ENCODE data around the gene PIGM.

The PIGM gene

GRCh38 chr1:160071289-160071688 is 39.5 kb upstream of the PIGM start:
- Histone ChIP-seq H3K4me1 (ENCODE audit: control insufficient read depth in 1 of 2, insufficient read depth in 2 of 2, low read length in 2 of 2) (peaks cover 5 to 10% of the 10 kb centered on the region in 2 donors), H3K9me3 (ENCODE audit: control insufficient read depth in 1 of 2, low read length in 2 of 2) (no peaks in the 10 kb centered on the region), H3K27me3 (ENCODE audit: control insufficient read depth in 1 of 2, insufficient read depth in 2 of 2, low read length in 2 of 2) (peaks cover 9 to 37% of the 10 kb centered on the region in 2 donors), H3K36me3 (ENCODE audit: control insufficient read depth in 1 of 2, insufficient read depth in 2 of 2, low read length in 2 of 2) (no peaks in the 10 kb centered on the region), H3K9ac (ENCODE audit: low read depth in 1 of 2, low read length in 2 of 2) (no peak overlapping the region), H3K27ac (ENCODE audit: low read depth, low read length) (no peak overlapping the region), H3K4me3 (ENCODE audit: low read depth in 1 of 2, low read length in 2 of 2) (no peak overlapping the region)

DNA sequence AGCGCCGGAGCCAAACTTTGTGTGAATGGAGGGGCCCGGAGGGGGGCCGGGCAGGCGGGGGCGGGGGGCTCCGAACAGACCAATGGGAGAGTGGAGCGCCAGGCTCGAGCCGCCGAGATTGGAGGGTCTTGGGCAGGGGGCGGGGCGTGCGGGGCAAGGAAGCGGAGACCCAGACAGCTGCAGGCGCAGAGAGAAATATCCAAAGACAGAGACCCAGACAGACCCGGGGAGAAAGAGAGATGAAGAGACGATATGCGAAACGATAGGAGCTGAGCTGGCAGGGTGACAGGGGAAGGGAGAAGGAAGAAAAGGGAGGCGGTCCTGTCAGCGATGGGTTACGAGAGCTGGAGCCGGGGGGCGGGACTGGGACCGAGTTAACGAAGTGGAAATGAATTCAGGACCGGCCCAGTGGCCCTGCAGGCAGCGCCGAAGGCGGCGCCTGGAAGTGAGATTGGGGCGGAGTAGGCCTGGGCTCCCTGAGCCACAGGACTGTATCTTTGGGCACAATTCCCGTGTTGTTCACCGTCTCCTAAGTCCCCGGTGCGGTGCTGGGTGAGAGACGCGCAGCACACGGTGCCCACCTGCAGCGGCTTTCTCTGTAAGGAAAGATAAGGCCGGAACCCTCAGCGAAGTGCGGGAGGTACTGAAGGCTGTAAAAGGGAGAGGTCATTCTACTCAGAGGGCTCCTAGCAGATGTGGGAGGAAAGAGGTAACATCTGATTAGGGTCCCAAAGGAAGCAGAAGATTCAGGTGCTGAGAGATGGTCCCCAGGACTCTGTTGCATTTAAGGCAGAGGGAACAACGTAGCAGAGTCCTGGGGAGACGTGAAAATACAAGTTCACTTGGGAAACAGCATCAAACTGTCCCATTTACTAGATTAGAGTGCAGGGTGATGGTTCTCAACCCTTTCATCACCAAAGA is 38.7 kb upstream of the PIGM start:
- Histone ChIP-seq H3K36me3 (ENCODE audit: control insufficient read depth in 1 of 2, insufficient read depth in 2 of 2, low read length in 2 of 2) (no peaks in the 10 kb centered on the region), H3K27ac (ENCODE audit: low read depth, low read length) (no peak overlapping the region), H3K27me3 (ENCODE audit: control insufficient read depth in 1 of 2, insufficient read depth in 2 of 2, low read length in 2 of 2) (peaks cover 10 to 38% of the 10 kb centered on the region in 2 donors), H3K4me3 (ENCODE audit: low read depth in 1 of 2, low read length in 2 of 2) (peak overlapping the region; percentile 72 to 84), H3K4me1 (ENCODE audit: control insufficient read depth in 1 of 2, insufficient read depth in 2 of 2, low read length in 2 of 2) (peaks cover 5 to 10% of the 10 kb centered on the region in 2 donors), H3K9ac (ENCODE audit: low read depth in 1 of 2, low read length in 2 of 2) (peak overlapping the region; percentile 9 to 35), H3K9me3 (ENCODE audit: control insufficient read depth in 1 of 2, low read length in 2 of 2) (no peaks in the 10 kb centered on the region)

DNA sequence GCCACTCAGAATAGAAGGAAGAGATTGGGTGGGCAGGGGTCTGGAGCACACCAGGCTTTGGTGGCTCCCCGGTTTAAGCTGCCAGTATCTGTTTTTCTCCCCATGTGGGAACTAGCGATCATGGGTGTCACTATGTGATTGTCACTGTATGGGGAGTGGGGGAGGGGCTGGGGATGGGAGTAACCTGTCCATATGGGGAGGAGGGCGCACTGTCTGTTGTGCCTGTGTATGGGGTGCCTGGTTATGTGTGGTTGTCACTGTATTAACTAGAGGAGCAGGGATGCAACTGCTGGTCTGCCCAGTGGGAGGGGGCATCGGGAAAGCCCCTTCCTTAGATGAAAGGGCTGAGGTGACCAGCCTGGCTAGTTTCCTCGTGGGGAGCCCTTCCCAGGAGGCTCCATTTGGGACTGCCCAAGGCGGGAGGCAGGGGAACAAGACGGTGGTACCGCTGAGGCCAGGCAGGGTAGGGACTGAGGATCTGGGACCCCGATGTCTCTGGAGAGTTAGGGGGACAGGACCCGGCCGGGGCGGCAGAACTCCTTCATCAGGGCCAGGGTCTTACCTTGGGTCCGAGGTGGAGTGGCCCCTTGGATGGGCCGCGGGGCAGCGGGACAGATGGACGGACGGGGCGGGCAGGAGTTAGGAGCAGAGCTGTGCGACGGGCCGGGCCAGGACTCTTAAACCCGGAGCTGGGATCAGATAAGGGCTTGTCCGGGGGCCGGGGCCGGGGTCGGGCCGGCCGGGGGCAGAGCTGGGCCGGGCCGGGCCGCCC is 37.9 kb upstream of the PIGM start, which contains the start of gene KCNJ10:
KCNJ10 (minus strand) TSS at position 701 of the 772 bp plus-strand sequence. CDS start 27,628 bp downstream, outside the sequence.
- Histone ChIP-seq H3K27ac (ENCODE audit: low read depth, low read length) (no peak within 1 kb of the TSS), H3K4me3 (ENCODE audit: low read depth in 1 of 2, low read length in 2 of 2) (peak within 1 kb of the TSS; percentile 72 to 84), H3K27me3 (ENCODE audit: control insufficient read depth in 1 of 2, insufficient read depth in 2 of 2, low read length in 2 of 2) (peaks cover 11 to 38% of the 10 kb centered on the region in 2 donors), H3K36me3 (ENCODE audit: control insufficient read depth in 1 of 2, insufficient read depth in 2 of 2, low read length in 2 of 2) (no peaks in the 10 kb centered on the region), H3K4me1 (ENCODE audit: control insufficient read depth in 1 of 2, insufficient read depth in 2 of 2, low read length in 2 of 2) (peaks cover 5 to 10% of the 10 kb centered on the region in 2 donors), H3K9me3 (ENCODE audit: control insufficient read depth in 1 of 2, low read length in 2 of 2) (no peaks in the 10 kb centered on the region), H3K9ac (ENCODE audit: low read depth in 1 of 2, low read length in 2 of 2) (peak within 1 kb of the TSS; percentile 9 to 35)

GRCh38 chr1:160068225-160068624 is 36.4 kb upstream of the PIGM start:
- Histone ChIP-seq H3K9ac (ENCODE audit: low read depth in 1 of 2, low read length in 2 of 2) (no peak overlapping the region), H3K4me1 (ENCODE audit: control insufficient read depth in 1 of 2, insufficient read depth in 2 of 2, low read length in 2 of 2) (peaks cover 5 to 10% of the 10 kb centered on the region in 2 donors), H3K4me3 (ENCODE audit: low read depth in 1 of 2, low read length in 2 of 2) (no peak overlapping the region), H3K27ac (ENCODE audit: low read depth, low read length) (no peak overlapping the region), H3K27me3 (ENCODE audit: control insufficient read depth in 1 of 2, insufficient read depth in 2 of 2, low read length in 2 of 2) (peaks cover 11 to 38% of the 10 kb centered on the region in 2 donors), H3K9me3 (ENCODE audit: control insufficient read depth in 1 of 2, low read length in 2 of 2) (no peaks in the 10 kb centered on the region), H3K36me3 (ENCODE audit: control insufficient read depth in 1 of 2, insufficient read depth in 2 of 2, low read length in 2 of 2) (no peaks in the 10 kb centered on the region)

DNA sequence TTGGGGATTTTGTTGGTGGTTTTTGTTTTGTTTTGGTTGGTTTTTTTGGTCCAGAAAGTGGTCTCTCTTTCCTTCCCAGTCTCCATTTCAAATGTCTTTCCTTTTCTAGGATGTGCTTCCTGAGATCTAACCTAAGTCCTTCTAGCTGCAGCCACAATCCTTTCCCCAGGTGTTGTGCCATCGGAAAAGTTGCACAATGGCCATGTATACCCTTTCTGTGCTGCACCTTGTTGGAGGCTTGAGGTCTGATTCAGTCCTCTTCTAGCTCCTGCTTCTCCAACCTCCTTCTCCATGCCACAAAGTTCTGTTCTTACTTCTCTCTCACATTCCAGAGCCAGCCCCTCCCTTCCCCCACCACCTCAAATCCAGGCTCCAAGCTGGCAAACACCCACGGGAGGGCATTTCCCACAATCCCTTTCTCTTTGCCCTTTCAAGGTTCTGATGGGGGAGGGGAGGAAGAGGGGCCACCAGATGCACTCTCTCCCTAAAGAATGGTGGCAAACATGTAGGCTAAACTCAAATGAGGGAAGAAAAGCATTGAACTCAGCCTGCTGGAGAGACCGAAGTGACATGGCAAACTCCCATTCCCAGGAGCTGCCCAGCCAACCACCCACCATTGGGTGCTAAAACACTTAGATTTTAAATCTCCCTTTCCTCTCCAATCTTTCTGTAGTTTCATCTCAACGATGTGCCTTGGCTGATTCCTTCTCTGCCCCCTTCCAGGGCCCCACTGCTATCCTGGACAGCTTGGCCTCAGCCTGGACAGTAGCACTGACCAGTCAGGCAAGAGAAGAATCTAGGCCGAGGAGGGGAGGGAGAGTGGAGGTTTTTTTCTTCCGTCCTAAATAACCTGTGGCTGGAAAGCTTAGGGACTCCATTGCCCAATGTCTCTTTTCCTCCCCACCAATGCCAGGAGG is 35.3 kb upstream of the PIGM start:
- Histone ChIP-seq H3K27ac (ENCODE audit: low read depth, low read length) (no peak overlapping the region), H3K9me3 (ENCODE audit: control insufficient read depth in 1 of 2, low read length in 2 of 2) (no peaks in the 10 kb centered on the region), H3K36me3 (ENCODE audit: control insufficient read depth in 1 of 2, insufficient read depth in 2 of 2, low read length in 2 of 2) (no peaks in the 10 kb centered on the region), H3K9ac (ENCODE audit: low read depth in 1 of 2, low read length in 2 of 2) (no peak overlapping the region), H3K27me3 (ENCODE audit: control insufficient read depth in 1 of 2, insufficient read depth in 2 of 2, low read length in 2 of 2) (peaks cover 11 to 36% of the 10 kb centered on the region in 2 donors), H3K4me1 (ENCODE audit: control insufficient read depth in 1 of 2, insufficient read depth in 2 of 2, low read length in 2 of 2) (peaks cover 5 to 10% of the 10 kb centered on the region in 2 donors), H3K4me3 (ENCODE audit: low read depth in 1 of 2, low read length in 2 of 2) (no peak overlapping the region)

DNA sequence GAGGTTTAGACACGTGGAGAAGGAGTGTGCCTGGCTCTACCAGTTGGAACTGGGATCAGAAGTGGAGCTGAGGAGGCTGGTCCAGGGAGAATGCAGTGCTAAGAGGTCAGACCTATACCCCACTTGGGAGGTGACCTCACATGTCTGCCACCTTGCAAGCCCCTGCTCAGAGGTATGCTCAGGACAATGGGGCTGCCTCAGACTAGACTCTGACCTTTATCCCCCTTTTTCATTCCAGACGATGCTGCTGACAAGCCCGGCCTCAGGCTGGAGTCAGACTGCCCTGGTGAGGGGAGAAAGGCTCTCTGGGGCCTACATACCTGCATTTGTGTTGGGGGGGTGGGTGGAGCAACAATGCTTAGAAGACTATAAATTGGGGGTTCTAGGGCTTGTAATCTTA is 33.0 kb upstream of the PIGM start:
- no peak overlapping the region for H3K9ac ChIP-seq (ENCODE audit: low read depth in 1 of 2, low read length in 2 of 2)
- peaks cover 10 to 19% of the 10 kb centered on the region in 2 donors for H3K27me3 ChIP-seq (ENCODE audit: control insufficient read depth in 1 of 2, insufficient read depth in 2 of 2, low read length in 2 of 2)
- no peak overlapping the region for H3K4me3 ChIP-seq (ENCODE audit: low read depth in 1 of 2, low read length in 2 of 2)
- no peak overlapping the region for H3K27ac ChIP-seq (ENCODE audit: low read depth, low read length)
- no peaks in the 10 kb centered on the region for H3K9me3 ChIP-seq (ENCODE audit: control insufficient read depth in 1 of 2, low read length in 2 of 2)
- no peaks in the 10 kb centered on the region for H3K4me1 ChIP-seq (ENCODE audit: control insufficient read depth in 1 of 2, insufficient read depth in 2 of 2, low read length in 2 of 2)
- no peaks in the 10 kb centered on the region for H3K36me3 ChIP-seq (ENCODE audit: control insufficient read depth in 1 of 2, insufficient read depth in 2 of 2, low read length in 2 of 2)

GRCh38 chr1:160064164-160064563 is 32.4 kb upstream of the PIGM start:
- Histone ChIP-seq H3K9me3 (ENCODE audit: control insufficient read depth in 1 of 2, low read length in 2 of 2) (no peaks in the 10 kb centered on the region), H3K4me3 (ENCODE audit: low read depth in 1 of 2, low read length in 2 of 2) (no peak overlapping the region), H3K4me1 (ENCODE audit: control insufficient read depth in 1 of 2, insufficient read depth in 2 of 2, low read length in 2 of 2) (no peaks in the 10 kb centered on the region), H3K36me3 (ENCODE audit: control insufficient read depth in 1 of 2, insufficient read depth in 2 of 2, low read length in 2 of 2) (no peaks in the 10 kb centered on the region), H3K9ac (ENCODE audit: low read depth in 1 of 2, low read length in 2 of 2) (no peak overlapping the region), H3K27me3 (ENCODE audit: control insufficient read depth in 1 of 2, insufficient read depth in 2 of 2, low read length in 2 of 2) (peaks cover 8 to 13% of the 10 kb centered on the region in 2 donors), H3K27ac (ENCODE audit: low read depth, low read length) (no peak overlapping the region)

- Histone ChIP-seq H3K27me3 (ENCODE audit: control insufficient read depth in 1 of 2, insufficient read depth in 2 of 2, low read length in 2 of 2) (peaks cover 5 to 6% of the 10 kb centered on the region in 2 donors), H3K36me3 (ENCODE audit: control insufficient read depth in 1 of 2, insufficient read depth in 2 of 2, low read length in 2 of 2) (no peaks in the 10 kb centered on the region), H3K9ac (ENCODE audit: low read depth in 1 of 2, low read length in 2 of 2) (no peak overlapping the region), H3K4me3 (ENCODE audit: low read depth in 1 of 2, low read length in 2 of 2) (no peak overlapping the region), H3K9me3 (ENCODE audit: control insufficient read depth in 1 of 2, low read length in 2 of 2) (no peaks in the 10 kb centered on the region), H3K4me1 (ENCODE audit: control insufficient read depth in 1 of 2, insufficient read depth in 2 of 2, low read length in 2 of 2) (no peaks in the 10 kb centered on the region), H3K27ac (ENCODE audit: low read depth, low read length) (no peak overlapping the region)
Measured at GRCh38 chr1:160063176-160063575, 31.4 kb upstream of the PIGM start.

- H3K9me3 ChIP-seq (ENCODE audit: control insufficient read depth in 1 of 2, low read length in 2 of 2) = no peaks in the 10 kb centered on the region
- no peak overlapping the region for H3K27ac ChIP-seq (ENCODE audit: low read depth, low read length)
- no peaks in the 10 kb centered on the region for H3K4me1 ChIP-seq (ENCODE audit: control insufficient read depth in 1 of 2, insufficient read depth in 2 of 2, low read length in 2 of 2)
- H3K9ac ChIP-seq (ENCODE audit: low read depth in 1 of 2, low read length in 2 of 2) = no peak overlapping the region
- peaks cover 5 to 10% of the 10 kb centered on the region in 2 donors for H3K27me3 ChIP-seq (ENCODE audit: control insufficient read depth in 1 of 2, insufficient read depth in 2 of 2, low read length in 2 of 2)
- no peak overlapping the region for H3K4me3 ChIP-seq (ENCODE audit: low read depth in 1 of 2, low read length in 2 of 2)
- no peaks in the 10 kb centered on the region for H3K36me3 ChIP-seq (ENCODE audit: control insufficient read depth in 1 of 2, insufficient read depth in 2 of 2, low read length in 2 of 2)
Measured at GRCh38 chr1:160062230-160062532, 30.4 kb upstream of the PIGM start.

All from duodenal mucosa (tissue), 2 donors.